ENCODE results near the gene FOXC2. TPM values are rescaled to one million over a fixed set of nuclear protein-coding genes. Genes with fewer than 3 reads are reported as not detected.

The FOXC2 gene
- total RNA-seq, 1 donor: not detected

GRCh38 chr16:86571530-86571915, 4.9 kb downstream of the FOXC2 start:
- no peak for DNase-seq (ENCODE audit: low read depth in 2 of 3, low spot score in 2 of 3)

GRCh38 chr16:86572041-86572521, 5.5 kb downstream of the FOXC2 start:
- DNase-seq (ENCODE audit: low read depth in 2 of 3, low spot score in 2 of 3): no peak

DNA sequence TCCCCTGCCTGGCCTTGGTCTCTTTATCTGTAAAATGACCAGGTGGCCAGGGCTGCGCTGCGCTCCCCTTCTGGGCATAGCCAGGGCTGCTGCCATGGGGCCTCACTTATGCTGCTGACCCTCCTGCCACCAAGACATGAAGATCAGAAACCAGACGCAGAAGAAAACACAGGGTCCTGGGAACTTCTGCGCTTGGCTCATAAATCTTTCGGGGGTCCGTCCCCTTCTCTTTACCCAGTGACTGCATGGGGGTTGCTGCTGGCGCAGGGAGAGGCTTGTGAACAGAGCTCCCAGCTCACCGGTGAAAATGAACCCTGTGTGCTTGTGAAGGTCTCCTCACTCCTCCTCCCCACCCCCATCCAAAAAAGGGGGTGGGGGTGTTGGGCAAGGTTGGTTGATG, 6.0 kb downstream of the FOXC2 start:
- DNase-seq (ENCODE audit: low read depth in 2 of 3, low spot score in 2 of 3): no peak

GRCh38 chr16:86573215-86573614, 6.6 kb downstream of the FOXC2 start:
- DNase-seq (ENCODE audit: low read depth in 2 of 3, low spot score in 2 of 3): no peak

GRCh38 chr16:86573646-86574508, 7.2 kb downstream of the FOXC2 start:
- no peak for DNase-seq (ENCODE audit: low read depth in 2 of 3, low spot score in 2 of 3)

- DNase-seq (ENCODE audit: low read depth in 2 of 3, low spot score in 2 of 3): no peak
Observed at GRCh38 chr16:86574646-86575045, 8.0 kb downstream of the FOXC2 start.

- no peak for DNase-seq (ENCODE audit: low read depth in 2 of 3, low spot score in 2 of 3)
Observed at GRCh38 chr16:86575095-86575685, 8.6 kb downstream of the FOXC2 start.

DNA sequence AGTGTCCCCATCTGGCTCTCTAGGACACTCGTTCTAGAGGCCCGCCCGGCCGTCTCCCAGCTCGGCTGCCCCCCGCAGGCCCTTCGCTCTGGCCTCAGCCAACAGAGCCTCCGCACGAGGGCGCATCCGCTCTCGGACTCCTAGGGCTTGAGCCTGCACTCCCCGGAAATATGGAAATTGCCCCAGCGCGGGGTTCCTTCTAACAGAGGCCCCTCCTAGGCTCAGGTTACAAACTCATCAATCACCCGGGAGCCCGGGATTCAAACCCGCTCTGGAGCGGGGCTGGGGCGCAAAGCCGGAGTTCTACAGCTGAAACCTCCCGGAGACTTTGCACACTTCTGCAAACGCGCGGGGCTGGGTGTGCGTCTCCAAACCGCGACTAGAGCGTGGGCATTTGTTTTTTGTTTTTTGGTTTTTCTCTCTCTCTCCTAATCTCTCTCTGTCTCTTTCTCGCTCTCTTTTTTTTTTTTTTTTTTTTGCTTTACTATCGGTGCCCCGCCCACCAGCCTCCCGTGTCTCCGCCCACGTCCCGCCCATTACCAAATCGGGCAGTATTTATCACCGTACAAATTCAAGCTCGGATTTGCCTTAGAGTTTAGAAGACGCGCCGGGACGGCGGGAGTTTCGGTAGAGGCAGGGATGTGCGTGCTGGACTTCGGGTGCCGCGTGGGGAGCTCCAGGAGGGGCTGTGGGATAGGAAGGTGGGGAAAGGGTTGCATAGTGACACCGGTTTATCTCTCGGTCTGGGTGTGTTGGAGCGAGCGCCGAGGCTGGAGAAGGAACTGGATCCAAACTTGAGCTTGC, 9.3 kb downstream of the FOXC2 start:
- peak in 2 of 3 donors; percentile 64 to 73 for DNase-seq (ENCODE audit: low read depth in 2 of 3, low spot score in 2 of 3)

DNA sequence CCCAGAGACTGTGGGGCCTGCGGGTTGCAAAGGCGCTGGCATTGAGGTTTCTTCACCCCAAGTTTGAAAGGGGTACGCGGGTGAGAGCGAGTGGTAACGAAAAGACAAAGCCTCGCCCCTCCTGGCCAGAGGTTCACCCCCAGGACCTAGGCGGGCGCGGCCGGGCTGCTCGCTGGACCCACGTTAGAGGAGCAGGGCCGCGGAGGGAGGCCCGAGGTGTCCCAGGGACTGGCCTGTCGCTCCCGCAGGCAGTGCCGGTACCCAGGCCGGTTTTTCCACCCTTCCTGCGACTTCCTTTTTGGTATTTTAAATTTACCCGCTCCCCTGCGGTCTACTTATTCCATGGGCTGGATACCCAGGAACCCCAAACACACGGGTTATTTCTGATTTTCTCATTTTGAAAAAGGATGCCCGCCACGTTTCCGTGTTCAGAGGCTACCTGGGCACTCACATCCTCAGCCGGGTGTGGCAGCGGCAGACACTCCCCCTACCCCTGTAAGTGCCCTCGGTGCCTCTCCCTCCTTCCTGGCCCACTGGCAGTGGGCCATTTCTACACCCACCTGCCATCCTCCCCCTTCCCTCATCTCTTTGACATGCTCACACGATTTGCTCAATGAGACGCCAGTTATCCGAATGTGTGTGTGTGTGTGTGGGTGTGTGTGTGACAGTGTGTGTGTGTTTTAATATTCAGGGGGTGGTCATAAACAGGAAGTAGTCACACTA, 10.1 kb downstream of the FOXC2 start:
- no peak for DNase-seq (ENCODE audit: low read depth in 2 of 3, low spot score in 2 of 3)

DNA sequence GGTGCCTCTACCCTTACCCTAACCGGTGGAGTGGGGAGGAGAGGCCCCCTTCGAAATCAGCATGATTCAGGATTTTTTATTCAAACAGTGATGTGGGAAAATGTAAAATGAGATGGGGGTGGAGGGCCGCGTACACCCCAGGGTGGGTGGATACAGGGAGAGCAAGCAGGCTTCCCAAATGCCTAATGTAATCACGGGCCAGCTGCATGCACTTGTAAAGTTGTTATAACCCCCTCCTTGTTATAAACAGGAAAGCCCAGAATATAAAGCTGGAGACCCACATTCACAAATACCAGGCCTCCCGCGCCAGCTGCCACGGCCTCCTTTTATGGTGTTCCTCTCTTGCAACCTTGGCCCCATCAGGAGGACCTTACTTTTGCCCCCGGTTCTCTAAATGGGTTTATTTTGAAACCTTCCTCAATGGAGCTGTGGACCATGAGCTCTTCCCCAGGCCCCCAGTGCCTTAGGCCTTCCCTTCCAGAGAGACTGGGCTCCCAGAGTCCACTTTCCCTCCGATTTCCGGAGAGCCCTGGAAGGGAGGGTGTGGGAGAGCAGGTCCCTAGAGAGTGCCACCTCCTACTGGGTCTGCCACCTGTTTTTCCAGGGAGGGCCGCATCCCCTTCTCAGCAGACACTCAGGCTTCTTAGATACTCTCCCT, 10.8 kb downstream of the FOXC2 start:
- DNase-seq (ENCODE audit: low read depth in 2 of 3, low spot score in 2 of 3): no peak

- DNase-seq (ENCODE audit: low read depth in 2 of 3, low spot score in 2 of 3): no peak
Observed at GRCh38 chr16:86578061-86578599, 11.5 kb downstream of the FOXC2 start, which contains the start of gene FOXL1. Gene FOXL1, plus strand, starts transcription at chr16:86578549. Its CDS starts 175 bp downstream, at chr16:86578724.

- no peak for DNase-seq (ENCODE audit: low read depth in 2 of 3, low spot score in 2 of 3)
Observed at GRCh38 chr16:86578611-86579267, 12.1 kb downstream of the FOXC2 start.

DNA sequence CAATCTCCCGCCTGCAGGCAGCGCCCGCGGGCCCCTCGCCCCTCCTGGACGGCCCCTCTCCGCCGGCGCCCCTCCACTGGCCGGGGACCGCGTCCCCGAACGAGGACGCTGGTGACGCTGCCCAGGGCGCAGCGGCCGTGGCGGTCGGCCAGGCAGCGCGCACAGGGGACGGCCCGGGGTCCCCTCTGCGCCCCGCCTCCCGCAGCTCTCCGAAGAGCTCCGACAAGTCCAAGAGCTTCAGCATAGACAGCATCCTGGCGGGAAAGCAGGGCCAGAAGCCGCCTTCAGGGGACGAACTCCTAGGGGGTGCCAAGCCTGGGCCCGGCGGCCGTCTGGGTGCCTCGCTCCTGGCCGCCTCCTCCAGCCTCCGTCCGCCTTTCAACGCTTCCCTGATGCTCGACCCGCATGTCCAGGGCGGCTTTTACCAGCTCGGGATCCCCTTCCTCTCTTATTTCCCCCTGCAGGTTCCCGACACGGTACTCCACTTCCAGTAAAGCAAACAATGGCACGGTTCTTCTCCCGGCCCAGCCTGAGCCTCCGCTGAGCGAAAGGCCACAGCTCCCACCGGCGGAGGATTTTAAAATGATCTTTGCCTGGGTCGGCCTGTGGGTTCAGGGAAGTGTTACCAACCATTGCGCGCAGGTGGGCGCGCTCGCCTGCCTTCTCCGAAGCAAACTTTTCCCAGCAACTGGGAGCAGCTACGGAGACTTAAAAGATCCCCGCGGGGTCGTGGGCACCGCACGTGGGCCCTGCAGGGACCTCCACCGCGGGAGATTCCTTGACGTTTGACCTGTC, 12.8 kb downstream of the FOXC2 start:
- no peak for DNase-seq (ENCODE audit: low read depth in 2 of 3, low spot score in 2 of 3)

DNA sequence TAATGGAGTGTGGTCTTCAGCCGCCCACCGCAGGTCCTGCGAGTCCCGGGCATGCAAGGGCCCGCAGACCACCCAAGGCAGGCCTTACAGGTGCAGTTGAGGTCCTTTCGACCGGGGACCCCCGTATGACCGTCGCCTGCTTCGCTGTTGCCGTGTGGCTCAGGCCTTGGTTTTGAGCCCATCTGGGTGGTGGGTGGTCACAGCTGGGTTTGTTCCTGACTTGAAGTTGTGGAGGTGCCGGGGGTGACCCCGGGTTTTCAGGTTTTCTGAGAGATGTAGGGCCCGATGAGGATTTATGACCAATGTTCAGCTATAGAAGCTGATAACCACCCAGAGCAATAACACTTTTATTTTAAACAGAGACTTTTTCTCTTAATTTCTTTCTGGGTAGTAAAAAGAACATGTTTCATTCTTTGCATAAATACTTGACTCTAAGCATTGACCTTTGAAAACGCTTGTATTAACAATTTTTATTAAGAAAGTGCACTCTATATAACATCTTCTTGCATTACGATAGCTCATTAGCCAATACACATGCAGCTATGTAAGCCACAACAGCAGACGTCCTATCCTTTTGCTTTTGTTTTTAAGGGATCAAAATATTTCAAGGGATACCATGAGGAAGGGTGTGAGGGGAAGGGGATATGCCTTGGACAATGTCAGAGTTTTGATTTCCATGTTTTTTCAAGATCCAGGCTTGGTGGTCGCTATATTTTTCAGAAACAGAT, 13.6 kb downstream of the FOXC2 start:
- no peak for DNase-seq (ENCODE audit: low read depth in 2 of 3, low spot score in 2 of 3)

- DNase-seq (ENCODE audit: low read depth in 2 of 3, low spot score in 2 of 3): no peak
Observed at GRCh38 chr16:86580791-86581170, 14.2 kb downstream of the FOXC2 start.

DNA sequence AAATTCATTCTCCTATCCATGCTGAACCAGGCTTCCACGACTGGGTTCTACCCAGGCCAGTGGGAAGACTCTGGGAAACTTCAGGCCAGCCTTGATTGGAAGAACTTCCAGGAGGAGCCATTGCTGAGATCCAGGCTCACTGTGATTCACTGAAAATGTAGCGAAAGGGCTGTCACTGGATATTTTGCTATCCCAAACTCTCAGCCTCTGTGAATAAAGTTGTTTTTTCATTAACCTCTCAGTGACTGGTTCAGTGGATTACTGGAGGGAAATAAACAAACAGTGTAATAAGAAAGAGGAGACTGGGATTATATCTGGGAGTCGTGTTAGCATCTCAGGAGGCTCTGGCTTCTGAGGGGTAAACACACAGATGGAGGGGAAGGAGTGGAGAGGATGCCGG, 14.8 kb downstream of the FOXC2 start:
- DNase-seq (ENCODE audit: low read depth in 2 of 3, low spot score in 2 of 3): no peak

DNA sequence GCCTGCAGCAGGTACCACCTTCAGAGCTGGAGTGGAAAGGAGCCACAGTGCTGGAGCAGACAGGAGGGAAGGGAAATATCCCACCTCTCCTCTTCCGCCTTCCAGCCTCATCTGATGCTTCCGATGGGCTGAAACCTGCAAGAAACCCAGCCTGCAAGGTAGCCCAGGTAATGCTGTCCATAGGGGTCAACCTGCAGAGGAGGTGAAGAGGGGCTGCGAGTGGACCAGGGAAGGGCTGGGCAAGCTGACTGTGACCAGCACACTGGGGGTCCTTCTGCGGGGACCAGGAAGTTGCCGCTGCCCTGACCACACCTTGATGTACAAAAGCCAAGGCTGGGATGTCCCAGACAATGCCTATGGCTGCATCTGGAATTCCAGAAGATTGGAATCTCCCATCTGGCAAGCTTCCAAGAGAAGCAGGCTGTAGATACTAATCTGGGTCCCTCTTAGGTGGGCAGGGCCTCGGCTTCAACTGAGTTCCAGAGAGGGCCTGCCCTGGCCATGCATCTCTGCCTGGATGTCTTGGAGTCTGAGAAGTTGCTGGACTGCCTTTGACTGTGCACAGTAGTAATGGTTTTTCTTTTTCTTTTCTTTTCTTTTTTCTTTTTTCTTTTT, 17.5 kb downstream of the FOXC2 start:
- DNase-seq (ENCODE audit: low read depth in 2 of 3, low spot score in 2 of 3): no peak
